Large intestine (tissue), 1 donor: ENCODE results near the gene OR4C11. TPM values are rescaled to one million over a fixed set of nuclear protein-coding genes. Genes with fewer than 3 reads are reported as not detected.

Experiments
- polyA plus RNA-seq: library from polyadenylated mRNA; unstranded; fragments of 120-200 nt; gene quantifications from one replicate; pipeline ENCODE4 v1.2.1, GENCODE V29; 2013

Gene OR4C11
- polyA plus RNA-seq, 1 donor: not detected

Other genes with a start within 250 kb of the OR4C11 start
- not detected for gene OR4A15, start 239.7 kb downstream of the OR4C11 start, polyA plus RNA-seq
- not detected for gene OR4C15, start 53.2 kb downstream of the OR4C11 start, polyA plus RNA-seq
- gene OR4C16, start 35.5 kb downstream of the OR4C11 start, polyA plus RNA-seq: not detected
- gene OR4P4, start 27.5 kb upstream of the OR4C11 start, polyA plus RNA-seq: not detected
- gene OR4S2, start 40.7 kb upstream of the OR4C11 start, polyA plus RNA-seq: not detected
- not detected for gene OR4C6, start 54.6 kb upstream of the OR4C11 start, polyA plus RNA-seq
- gene OR5D13, start 165.8 kb upstream of the OR4C11 start, polyA plus RNA-seq: not detected
- gene OR5D14, start 187.9 kb upstream of the OR4C11 start, polyA plus RNA-seq: not detected
- gene OR5L1, start 203.7 kb upstream of the OR4C11 start, polyA plus RNA-seq: not detected
- gene OR5D18, start 212.0 kb upstream of the OR4C11 start, polyA plus RNA-seq: not detected
- gene OR5L2, start 219.6 kb upstream of the OR4C11 start, polyA plus RNA-seq: not detected
- gene OR5D16, start 231.1 kb upstream of the OR4C11 start, polyA plus RNA-seq: not detected